Fibroblast of lung (primary cell): ENCODE data around the gene DAGLA.

Source experiments
- CTCF ChIP-seq, 2 donors: IDR thresholded peaks in 1 of 2; conservative IDR thresholded peaks in 1 of 2; 1 replicate in 1 of 2; 2 replicates in 1 of 2; pipeline ENCODE4 v1.5.1; 2011 to 2012; ENCODE audit warnings: low read length in 2 of 2, control low read depth in 1 of 2, inconsistent platforms in 1 of 2, low read depth in 1 of 2, mild to moderate bottlenecking in 1 of 2
- EZH2 ChIP-seq: IDR thresholded peaks from 2 replicates; pipeline ENCODE4 v1.5.1; 2012; ENCODE audit warnings: low read length, control low read depth, mild to moderate bottlenecking; ENCODE audit errors: missing control alignments

DNA sequence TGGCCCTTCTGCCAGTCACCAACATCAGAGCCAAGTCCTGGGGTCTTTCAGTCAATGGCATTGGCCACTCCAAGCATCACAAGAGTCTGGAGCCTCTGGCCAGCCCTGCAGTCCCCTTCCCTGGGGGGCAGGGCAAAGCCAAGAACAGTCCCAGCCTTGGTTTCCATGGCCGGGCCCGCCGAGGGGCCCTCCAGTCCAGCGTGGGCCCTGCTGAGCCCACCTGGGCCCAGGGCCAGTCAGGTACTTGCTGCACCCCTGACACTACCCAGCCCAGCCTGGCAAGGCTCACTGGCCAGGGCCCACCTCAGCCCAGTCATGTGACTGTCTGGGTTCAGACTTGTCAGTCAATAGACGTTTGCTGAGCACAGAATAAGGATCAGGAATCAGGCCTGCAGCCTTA is 101.4 kb downstream of the DAGLA start:
- TF ChIP-seq CTCF (conservative IDR thresholded peaks at IDR 0.05 in 1 of 2, IDR thresholded peaks at IDR 0.05 in 1 of 2; ENCODE audit: low read depth in 1 of 2, low read length in 2 of 2) (no peak), EZH2 (no peak)
